ENCODE measurements around the gene LRRC51. TPM values are rescaled to one million over a fixed set of nuclear protein-coding genes. Genes with fewer than 3 reads are reported as not detected.

Gene LRRC51
- 10 to 100 TPM; 20.1 to 26.2 (median 22.6) TPM for polyA plus RNA-seq (ENCODE audit: insufficient read length in 4 of 4)

- DNase-seq (ENCODE audit: low read depth in 4 of 4, low spot score in 3 of 4) = peak; percentile 99 to 100 (median 100)
Measured at GRCh38 chr11:72080326-72081183, at the start of gene LRRC51, which contains the start of gene NUMA1. Gene LRRC51, plus strand, starts transcription at chr11:72080850. Its CDS starts 8,234 bp downstream, at chr11:72089084. Gene NUMA1, minus strand, starts transcription at chr11:72080542. Its CDS starts 44,599 bp downstream, at chr11:72035943.

- no peak for DNase-seq (ENCODE audit: low read depth in 4 of 4, low spot score in 3 of 4)
Measured at GRCh38 chr11:72036687-72037086, 44.0 kb upstream of the LRRC51 start.

DNA sequence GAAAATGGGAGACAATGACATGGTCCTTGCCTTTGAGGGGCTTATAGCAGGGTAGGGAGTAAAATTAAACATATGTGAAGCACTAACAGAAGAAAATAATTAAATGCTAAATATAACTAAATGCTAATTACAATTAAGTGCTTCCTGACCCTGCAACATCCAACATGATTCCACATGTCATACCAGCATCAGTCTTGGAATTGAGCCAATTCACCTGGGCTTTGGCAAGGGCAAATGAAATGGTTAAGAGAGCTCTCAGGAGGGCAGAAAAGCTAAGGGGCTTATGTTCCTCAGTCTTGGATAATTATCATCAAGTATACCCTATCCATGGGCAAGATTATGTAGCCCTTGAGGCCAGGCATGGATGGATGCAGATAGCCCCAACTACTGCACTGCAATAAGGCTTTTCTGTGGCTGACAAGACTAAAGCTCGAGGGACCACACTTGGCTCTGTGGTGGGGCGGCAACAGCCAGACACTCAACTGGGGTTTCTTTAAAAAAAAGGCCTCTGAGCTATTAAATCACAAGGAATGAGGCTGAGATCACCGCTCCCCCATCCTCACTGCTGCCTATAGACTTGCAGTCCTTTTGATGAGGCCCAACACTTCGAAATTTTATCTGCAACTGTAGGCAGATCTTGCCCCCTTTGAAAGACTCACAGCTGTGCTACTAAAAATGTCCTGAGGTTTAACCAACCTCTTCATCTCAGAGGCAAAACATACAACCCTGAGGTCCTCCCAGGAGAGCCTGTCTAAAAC lies 42.9 kb upstream of the LRRC51 start:
- DNase-seq (ENCODE audit: low read depth in 4 of 4, low spot score in 3 of 4) = no peak

GRCh38 chr11:72038491-72038890 lies 42.2 kb upstream of the LRRC51 start:
- DNase-seq (ENCODE audit: low read depth in 4 of 4, low spot score in 3 of 4) = no peak

GRCh38 chr11:72039031-72039855 lies 41.4 kb upstream of the LRRC51 start:
- DNase-seq (ENCODE audit: low read depth in 4 of 4, low spot score in 3 of 4) = no peak

GRCh38 chr11:72039856-72040401 lies 40.7 kb upstream of the LRRC51 start:
- DNase-seq (ENCODE audit: low read depth in 4 of 4, low spot score in 3 of 4) = no peak

- peak; percentile 93 to 97 (median 94) for DNase-seq (ENCODE audit: low read depth in 4 of 4, low spot score in 3 of 4)
Measured at GRCh38 chr11:72040491-72041363, 39.9 kb upstream of the LRRC51 start.

DNA sequence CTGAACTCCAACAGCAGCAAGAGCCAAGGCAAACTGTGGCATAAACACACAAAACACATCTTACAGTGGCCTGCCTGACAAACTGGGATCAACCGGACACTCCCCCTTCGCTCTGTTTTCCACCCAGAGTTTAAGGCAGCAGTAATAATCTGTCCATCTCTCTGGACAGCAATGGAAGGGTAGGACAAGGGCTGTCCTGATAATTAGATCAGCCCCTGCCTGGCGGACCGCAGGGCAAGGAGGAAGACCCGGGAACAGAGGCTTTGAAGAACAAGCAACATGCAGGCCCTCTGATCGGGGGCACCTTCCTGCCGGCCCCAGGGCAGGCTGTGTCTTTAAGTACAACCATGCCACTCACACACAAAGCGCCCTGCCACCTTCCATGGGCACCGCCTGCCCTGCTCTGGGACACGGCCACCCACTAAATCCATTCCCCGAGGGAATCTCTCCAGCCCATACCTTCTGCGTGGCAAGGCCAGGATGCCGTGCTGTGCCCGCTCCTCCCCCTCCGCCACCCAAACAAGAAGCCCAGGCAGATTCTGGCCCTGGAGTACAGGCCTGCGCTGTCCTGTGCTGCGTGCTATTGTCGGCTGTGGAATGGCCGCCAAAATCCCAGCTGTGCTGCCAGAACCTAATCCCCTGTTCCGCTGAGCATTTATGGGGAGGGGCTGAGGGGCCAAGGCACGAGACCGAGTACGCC lies 39.1 kb upstream of the LRRC51 start:
- DNase-seq (ENCODE audit: low read depth in 4 of 4, low spot score in 3 of 4) = peak in 2 of 4 donors; percentile 61 to 63

DNA sequence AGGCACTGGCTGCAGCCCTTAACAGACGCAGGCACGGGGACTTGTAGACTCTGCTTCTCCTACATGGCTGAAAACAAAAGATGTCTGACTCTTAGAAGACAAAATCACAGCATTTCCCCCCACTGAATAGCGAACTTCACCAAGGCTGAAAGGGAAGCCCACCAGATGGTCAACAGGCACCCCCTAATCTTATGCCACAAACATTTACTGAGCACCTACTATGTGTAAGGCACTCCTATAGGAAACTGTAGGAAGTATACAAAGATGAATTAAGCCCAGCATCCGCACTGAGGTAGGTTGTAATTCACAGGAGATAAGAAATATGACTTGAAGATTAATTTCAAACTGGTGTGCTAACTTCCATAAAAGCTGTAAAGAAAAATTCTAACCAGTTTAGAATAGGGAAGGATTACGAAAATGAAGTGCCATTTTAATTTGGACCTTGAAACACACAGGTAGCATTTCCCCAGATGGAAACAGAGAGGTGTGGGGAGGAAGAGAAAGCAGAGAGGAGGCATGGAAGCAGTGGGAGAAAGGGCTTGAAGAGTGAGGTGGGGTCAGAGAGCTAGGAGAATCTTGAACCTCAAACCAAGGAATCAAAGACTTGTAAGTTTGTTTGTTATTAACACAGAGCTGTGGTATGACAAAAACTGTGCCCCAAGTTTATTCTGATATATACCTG lies 38.4 kb upstream of the LRRC51 start:
- DNase-seq (ENCODE audit: low read depth in 4 of 4, low spot score in 3 of 4) = no peak

DNA sequence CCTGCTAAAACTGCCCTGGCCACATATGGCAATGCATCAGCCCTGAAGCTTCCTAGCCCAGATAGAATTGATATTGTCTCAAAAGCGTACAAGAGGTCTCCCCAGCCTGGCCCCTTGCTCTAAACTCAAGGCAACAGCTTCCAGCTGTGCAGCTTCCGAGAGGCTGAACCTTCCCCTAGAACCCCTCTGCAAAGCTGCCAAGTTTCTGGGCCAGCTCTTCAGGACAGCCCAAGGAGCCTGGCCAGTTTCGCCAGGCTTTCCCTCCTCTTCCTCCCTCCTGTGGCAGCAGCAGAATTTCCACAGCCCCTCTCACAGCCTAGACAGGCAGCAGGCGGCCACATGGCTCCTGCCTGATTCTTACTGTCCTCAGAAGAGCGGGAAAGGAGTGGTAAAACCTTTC lies 34.8 kb upstream of the LRRC51 start:
- DNase-seq (ENCODE audit: low read depth in 4 of 4, low spot score in 3 of 4) = no peak

DNA sequence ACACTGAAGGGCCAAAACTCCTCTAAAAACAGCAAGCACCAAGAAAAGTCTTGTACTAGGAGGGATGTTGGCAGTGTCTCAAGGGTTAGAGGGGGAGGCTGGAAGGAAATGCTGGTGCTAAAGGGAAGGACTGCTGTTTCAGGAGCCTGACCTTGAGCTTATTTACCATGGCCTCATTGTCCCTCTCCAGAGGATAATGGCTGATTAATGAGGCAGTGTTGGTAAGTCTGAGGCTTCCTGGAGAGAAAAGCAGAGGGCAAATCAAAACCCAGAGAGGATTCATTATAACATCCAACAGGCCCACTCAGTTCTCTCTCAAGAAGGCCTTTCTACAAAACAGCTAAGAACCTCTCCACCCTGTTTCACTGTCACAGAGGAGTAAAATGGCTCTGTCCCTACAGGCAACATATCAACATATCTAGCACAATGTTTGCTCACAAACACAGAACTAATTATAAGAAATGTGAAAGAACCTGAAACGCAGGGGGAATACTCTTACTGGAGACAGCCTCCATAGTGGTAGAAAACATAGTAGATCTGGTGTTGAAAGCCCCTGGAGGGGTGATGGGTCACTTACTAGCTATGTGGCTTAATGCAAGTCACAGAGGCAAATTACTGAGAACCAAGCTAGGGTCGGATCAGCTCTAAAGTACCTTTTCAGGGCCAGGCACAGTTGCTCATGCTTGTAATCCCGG lies 31.7 kb upstream of the LRRC51 start:
- DNase-seq (ENCODE audit: low read depth in 4 of 4, low spot score in 3 of 4) = no peak

GRCh38 chr11:72058416-72059034 lies 22.1 kb upstream of the LRRC51 start:
- DNase-seq (ENCODE audit: low read depth in 4 of 4, low spot score in 3 of 4) = no peak

GRCh38 chr11:72061739-72062396 lies 18.8 kb upstream of the LRRC51 start:
- DNase-seq (ENCODE audit: low read depth in 4 of 4, low spot score in 3 of 4) = no peak

- DNase-seq (ENCODE audit: low read depth in 4 of 4, low spot score in 3 of 4) = no peak
Measured at GRCh38 chr11:72066855-72067254, 13.8 kb upstream of the LRRC51 start.

DNA sequence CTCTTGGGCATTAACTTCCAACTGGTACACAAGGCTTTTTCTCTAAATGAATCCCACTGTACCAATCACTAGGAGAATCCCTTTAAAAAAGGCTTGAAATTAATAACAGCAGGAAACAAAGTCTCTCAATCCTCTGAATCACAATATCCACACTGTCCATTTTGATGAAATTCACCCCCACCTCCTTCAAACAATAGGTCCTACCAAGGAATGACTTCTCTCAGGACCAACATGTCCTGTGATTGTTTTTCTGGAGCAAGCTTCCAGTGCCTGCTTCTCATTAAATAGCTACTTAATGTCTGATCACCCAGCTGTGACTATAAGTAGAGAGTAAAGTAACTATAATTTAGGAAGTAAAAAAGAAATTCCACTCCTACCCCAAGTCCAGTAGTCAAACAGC lies 13.4 kb upstream of the LRRC51 start:
- no peak for DNase-seq (ENCODE audit: low read depth in 4 of 4, low spot score in 3 of 4)

DNA sequence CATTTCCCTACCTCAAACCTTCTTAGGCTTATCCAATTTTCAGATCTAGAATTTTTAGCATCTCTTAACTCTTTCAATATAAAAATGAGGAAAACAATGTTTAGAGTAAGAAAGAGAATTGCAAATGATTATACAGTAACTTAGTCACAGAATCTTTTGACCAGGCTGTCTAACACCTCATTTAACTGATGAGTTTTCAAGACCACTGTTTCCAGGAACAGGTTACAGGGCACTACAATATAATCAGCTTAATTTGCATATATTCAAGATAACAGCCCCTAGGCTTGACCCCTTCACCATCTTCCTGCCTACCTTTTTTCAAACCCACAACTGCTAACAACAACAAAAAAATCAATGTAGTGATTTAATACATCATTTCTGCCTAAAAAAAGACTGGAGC lies 13.0 kb upstream of the LRRC51 start:
- DNase-seq (ENCODE audit: low read depth in 4 of 4, low spot score in 3 of 4) = no peak

- DNase-seq (ENCODE audit: low read depth in 4 of 4, low spot score in 3 of 4) = no peak
Measured at GRCh38 chr11:72069200-72069599, 11.4 kb upstream of the LRRC51 start.
